ENCODE results near the gene HS6ST1.

The HS6ST1 gene

DNA sequence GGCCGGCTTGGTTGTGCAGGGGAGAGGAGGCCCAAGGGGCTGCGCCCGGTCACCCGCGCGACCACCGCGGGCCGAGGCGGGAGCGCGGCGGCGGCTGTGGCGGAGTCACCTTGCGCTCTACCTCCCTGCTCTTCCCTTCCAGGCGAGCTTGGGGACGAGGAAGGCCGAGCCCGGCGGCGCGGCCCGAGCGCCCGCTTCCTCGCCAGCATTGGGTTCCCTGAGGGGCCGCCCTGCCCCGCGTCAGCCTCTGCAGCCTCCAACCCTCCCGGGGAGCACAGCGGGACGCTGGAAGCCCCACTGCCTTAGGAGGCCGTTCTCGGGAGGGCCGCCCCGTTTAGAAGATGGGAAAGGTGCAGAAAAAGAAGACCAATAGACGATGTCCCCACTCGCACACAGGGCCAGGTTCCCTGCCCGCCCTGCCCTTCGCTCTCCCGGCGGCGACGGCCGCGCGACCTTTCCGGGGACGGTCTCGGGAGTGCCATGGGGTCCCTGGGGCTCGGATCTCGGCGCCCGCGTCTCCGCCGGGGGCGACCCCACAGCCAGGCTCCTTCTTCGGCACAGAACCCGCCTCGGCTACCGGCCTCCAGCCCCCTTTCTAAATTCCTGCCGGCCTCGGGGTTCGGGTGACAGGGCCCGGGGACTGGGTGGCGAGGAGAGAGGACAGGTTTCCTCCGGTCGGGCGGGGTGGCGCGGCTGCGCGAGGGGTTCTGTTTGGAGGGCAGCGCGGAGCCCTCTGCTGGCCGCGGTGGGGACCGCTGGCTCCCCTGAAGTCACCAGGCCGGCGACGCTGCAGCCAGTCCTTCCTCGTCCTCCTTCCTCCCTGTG is 85.5 kb downstream of the HS6ST1 start:
- peak; percentile 42 for DNase-seq

DNA sequence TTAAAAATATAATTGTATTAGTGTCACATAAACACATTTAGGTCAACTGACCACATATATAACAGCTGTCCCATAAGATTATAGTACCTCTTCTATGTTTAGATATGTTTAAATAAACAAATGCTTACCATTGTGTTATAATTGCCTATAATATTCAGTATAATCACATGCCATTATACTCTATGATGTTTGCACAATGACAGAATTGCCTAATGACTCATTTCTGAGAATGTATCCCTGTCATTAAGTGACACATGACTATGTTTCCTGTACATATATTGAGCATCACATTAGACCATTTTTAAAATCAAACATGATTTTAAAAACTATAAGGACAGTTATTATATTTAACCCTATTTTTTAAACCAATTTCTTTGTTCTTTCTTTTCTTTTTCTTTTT is 89.8 kb downstream of the HS6ST1 start:
- no peak for DNase-seq

GRCh38 chr2:128227862-128228261 is 90.8 kb downstream of the HS6ST1 start:
- no peak for DNase-seq

- DNase-seq, result no peak
These were observed 98.8 kb downstream of the HS6ST1 start for GRCh38 chr2:128219891-128220290.

GRCh38 chr2:128217671-128218070 is 101.0 kb downstream of the HS6ST1 start:
- no peak for DNase-seq

- DNase-seq, result no peak
These were observed 102.6 kb downstream of the HS6ST1 start for GRCh38 chr2:128215897-128216642.

All from T1000 (cell line).